Peyer's patch (tissue), 4 donors: ENCODE measurements around the gene CTBP2.

Source experiments
- CTCF ChIP-seq, 6 experiments: fragments of 450-650 bp in 4 of 6; fragments of 200-600 bp in 2 of 6; sonication (generic) in 1 of 6; IDR thresholded peaks; one replicate each; pipeline ENCODE4 v1.5.1; 2017 to 2019; ENCODE audit warnings: antibody characterized with exemption in 6 of 6, mild to moderate bottlenecking in 3 of 6, moderate library complexity in 1 of 6
- POLR2A ChIP-seq, 2 donors: fragments of 450-650 bp; IDR thresholded peaks; one replicate each; pipeline ENCODE4 v1.5.1; 2017; ENCODE audit warnings: antibody characterized with exemption in 2 of 2, mild to moderate bottlenecking in 2 of 2, moderate library complexity in 2 of 2

GRCh38 chr10:124936813-124937212, 223.6 kb downstream of the CTBP2 start:
- no peak for TF ChIP-seq POLR2A (IDR thresholded peaks at IDR 0.05)
- TF ChIP-seq CTCF (IDR thresholded peaks at IDR 0.05): no peak
